ENCODE results near the gene NUBP2. TPM values are rescaled to one million over a fixed set of nuclear protein-coding genes. Genes with fewer than 3 reads are reported as not detected.

Gene NUBP2
- total RNA-seq, 1 experiment from 2014 or later: 69.4 TPM

- Mint-ChIP-seq H3K27me3 (ENCODE audit: low read depth) (peaks cover 13% of the 10 kb centered on the region), H3K4me3 (no peak overlapping the region), H3K36me3 (ENCODE audit: insufficient read depth in 1 of 3, low read depth in 3 of 3) (no peaks in the 10 kb centered on the region; a peak in 2 of 7 replicates), H3K4me1 (peaks cover 2% of the 10 kb centered on the region in 2 experiments; a peak in 1 of 4 replicates), H3K27ac (no peak overlapping the region), H3K9me3 (no peaks in the 10 kb centered on the region)
- Histone ChIP-seq H3K79me1 (ENCODE audit: insufficient read depth, low read depth, low read length, poor library complexity, severe bottlenecking) (peaks cover 2% of the 10 kb centered on the region), H4K91ac (ENCODE audit: insufficient read length, low read depth, low read length) (no peak overlapping the region), H2BK12ac (ENCODE audit: insufficient read length, low read depth, low read length) (no peak overlapping the region), H4K20me1 (ENCODE audit: control insufficient read depth, insufficient read depth, insufficient read length) (no peaks in the 10 kb centered on the region), H3K4me2 (ENCODE audit: insufficient read depth, insufficient read length, low read length) (no peak overlapping the region), H3K9me3 (ENCODE audit: control insufficient read depth, low read depth, low read length) (no peaks in the 10 kb centered on the region), H2BK20ac (ENCODE audit: low read depth, low read length, poor library complexity, severe bottlenecking) (no peak overlapping the region), H3K56ac (ENCODE audit: insufficient read length, low read depth, low read length) (no peak overlapping the region), H3K79me2 (ENCODE audit: insufficient read depth, low read length) (no peaks in the 10 kb centered on the region), H3K23me2 (ENCODE audit: insufficient read length, low read depth, low read length, poor library complexity, severe bottlenecking) (no peaks in the 10 kb centered on the region), H3K18ac (ENCODE audit: insufficient read length, low read depth, low read length) (no peak overlapping the region), H2BK5ac (ENCODE audit: insufficient read length, low read length) (no peak overlapping the region), H3K4ac (ENCODE audit: low read depth, low read length) (no peak overlapping the region), H2BK120ac (ENCODE audit: low read depth, low read length, poor library complexity, severe bottlenecking) (no peak overlapping the region), H3T11ph (ENCODE audit: low read length) (no peak overlapping the region), H3K9ac (ENCODE audit: extremely low read depth, insufficient read length, low read length) (no peak overlapping the region), H4K5ac (ENCODE audit: insufficient read length, low read depth, low read length) (no peak overlapping the region), H3K23ac (ENCODE audit: insufficient read length, low read depth, low read length) (no peak overlapping the region), H4K8ac (replicated peaks; ENCODE audit: insufficient read length, low read depth, low read length) (no peak overlapping the region), H3K27me3 (ENCODE audit: insufficient read depth, low read length) (no peaks in the 10 kb centered on the region), H2AK5ac (ENCODE audit: insufficient read length, low read length) (no peak overlapping the region), H2BK15ac (ENCODE audit: low read depth, low read length) (no peak overlapping the region), H3K4me1 (ENCODE audit: insufficient read depth, low read length) (no peaks in the 10 kb centered on the region), H3K27ac (ENCODE audit: insufficient read length, low read depth, low read length) (no peak overlapping the region), H2AFZ (ENCODE audit: low read length) (no peak overlapping the region), H3K14ac (ENCODE audit: insufficient read depth, low read length) (no peak overlapping the region)
- WGBS (ENCODE audit: extremely low coverage, insufficient read length, low lambda C conversion rate): no CpG with 5 or more reads among the region's 5 CpGs
- TF ChIP-seq, protein P1, sequence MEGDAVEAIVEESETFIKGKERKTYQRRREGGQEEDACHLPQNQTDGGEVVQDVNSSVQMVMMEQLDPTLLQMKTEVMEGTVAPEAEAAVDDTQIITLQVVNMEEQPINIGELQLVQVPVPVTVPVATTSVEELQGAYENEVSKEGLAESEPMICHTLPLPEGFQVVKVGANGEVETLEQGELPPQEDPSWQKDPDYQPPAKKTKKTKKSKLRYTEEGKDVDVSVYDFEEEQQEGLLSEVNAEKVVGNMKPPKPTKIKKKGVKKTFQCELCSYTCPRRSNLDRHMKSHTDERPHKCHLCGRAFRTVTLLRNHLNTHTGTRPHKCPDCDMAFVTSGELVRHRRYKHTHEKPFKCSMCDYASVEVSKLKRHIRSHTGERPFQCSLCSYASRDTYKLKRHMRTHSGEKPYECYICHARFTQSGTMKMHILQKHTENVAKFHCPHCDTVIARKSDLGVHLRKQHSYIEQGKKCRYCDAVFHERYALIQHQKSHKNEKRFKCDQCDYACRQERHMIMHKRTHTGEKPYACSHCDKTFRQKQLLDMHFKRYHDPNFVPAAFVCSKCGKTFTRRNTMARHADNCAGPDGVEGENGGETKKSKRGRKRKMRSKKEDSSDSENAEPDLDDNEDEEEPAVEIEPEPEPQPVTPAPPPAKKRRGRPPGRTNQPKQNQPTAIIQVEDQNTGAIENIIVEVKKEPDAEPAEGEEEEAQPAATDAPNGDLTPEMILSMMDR (conservative IDR thresholded peaks at IDR 0.05): no peak
- no peak for DNase-seq
These were observed 51.3 kb downstream of the NUBP2 start for GRCh38 chr16:1834096-1834495.

Small RNA genes within 50 kb of the gene (microRNA-seq; reads per million reads assigned to microRNA genes)
- 0.58 reads per million for gene MIR3177 (ENCODE audit: borderline microRNAs expressed)

Other genes starting within 250 kb of the NUBP2 start
- gene TMEM204, start 249.3 kb upstream of the NUBP2 start, total RNA-seq (2021): not detected in 2 replicates
- 21.3 and 24.0 TPM in 2 replicates for gene IFT140, start 170.9 kb upstream of the NUBP2 start, total RNA-seq (2021)
- gene CRAMP1, start 170.6 kb upstream of the NUBP2 start, total RNA-seq (2021): 39.2 and 46.2 TPM in 2 replicates
- gene JPT2, start 104.7 kb upstream of the NUBP2 start, total RNA-seq (2021): 200 and 206 TPM in 2 replicates
- 49.4 and 51.3 TPM in 2 replicates for gene MAPK8IP3, start 76.8 kb upstream of the NUBP2 start, total RNA-seq (2021)
- gene NME3, start 11.4 kb upstream of the NUBP2 start, total RNA-seq (2021): 76.9 and 81.9 TPM in 2 replicates
- 60.4 and 63.6 TPM in 2 replicates for gene EME2, start 10.2 kb upstream of the NUBP2 start, total RNA-seq (2021)
- gene MRPS34, start 9.8 kb upstream of the NUBP2 start, total RNA-seq (2021): 199 and 205 TPM in 2 replicates
- 19.9 and 20.0 TPM in 2 replicates for gene SPSB3, start 389 bp upstream of the NUBP2 start, total RNA-seq (2021)
- not detected in 2 replicates for gene IGFALS, start 10.7 kb downstream of the NUBP2 start, total RNA-seq (2021)
- 30.0 and 31.0 TPM in 2 replicates for gene HAGH, start 43.9 kb downstream of the NUBP2 start, total RNA-seq (2021)
- 13.2 and 16.2 TPM in 2 replicates for gene FAHD1, start 44.2 kb downstream of the NUBP2 start, total RNA-seq (2021)
- gene MEIOB, start 89.2 kb downstream of the NUBP2 start, total RNA-seq (2021): 1.3 and 1.6 TPM in 2 replicates
- not detected in 2 replicates for gene HS3ST6, start 135.5 kb downstream of the NUBP2 start, total RNA-seq (2021)
- 24.3 and 25.7 TPM in 2 replicates for gene MSRB1, start 160.2 kb downstream of the NUBP2 start, total RNA-seq (2021)
- gene RPL3L, start 171.7 kb downstream of the NUBP2 start, total RNA-seq (2021): 0.11 and 0.31 TPM in 2 replicates
- gene NDUFB10, start 176.6 kb downstream of the NUBP2 start, total RNA-seq (2021): 191 and 192 TPM in 2 replicates
- gene RPS2, start 181.9 kb downstream of the NUBP2 start, total RNA-seq (2021): 3,874 and 3,923 TPM in 2 replicates
- 0.28 TPM in 1 of 2 replicates, not detected in the other for gene RNF151, start 183.9 kb downstream of the NUBP2 start, total RNA-seq (2021)
- gene TBL3, start 189.1 kb downstream of the NUBP2 start, total RNA-seq (2021): 53.3 and 54.0 TPM in 2 replicates
- gene NOXO1, start 198.5 kb downstream of the NUBP2 start, total RNA-seq (2021): 1.3 and 1.7 TPM in 2 replicates
- gene GFER, start 201.2 kb downstream of the NUBP2 start, total RNA-seq (2021): 49.1 and 50.4 TPM in 2 replicates
- gene SYNGR3, start 207.0 kb downstream of the NUBP2 start, total RNA-seq (2021): 11.9 and 12.1 TPM in 2 replicates
- gene ZNF598, start 226.9 kb downstream of the NUBP2 start, total RNA-seq (2021): 64.2 and 70.9 TPM in 2 replicates
- 7.1 and 10.2 TPM in 2 replicates for gene NPW, start 236.8 kb downstream of the NUBP2 start, total RNA-seq (2021)
- 15.3 and 18.4 TPM in 2 replicates for gene NHERF2, start 243.9 kb downstream of the NUBP2 start, total RNA-seq (2021)

All from H9 (cell line).